H9 (cell line): ENCODE results near the gene TTLL3. TPM values are rescaled to one million over a fixed set of nuclear protein-coding genes. Genes with fewer than 3 reads are reported as not detected.

Experiments
- DNase-seq: peaks from one replicate; pipeline ENCODE4 v3.0.0-alpha.2; 2017
- H2AFZ ChIP-seq: one replicate; pipeline ENCODE4 v1.6.1; 2013; ENCODE audit warnings: mild to moderate bottlenecking, low read length, control low read depth, moderate library complexity
- H2AK5ac ChIP-seq: 2 replicates; pipeline ENCODE4 v1.6.1; 2013; ENCODE audit warnings: low read length, control low read depth, mixed read lengths; ENCODE audit not compliant: insufficient read length
- H2BK120ac ChIP-seq: one replicate; pipeline ENCODE4 v1.6.1; 2013; ENCODE audit warnings: low read depth, mild to moderate bottlenecking, low read length, control low read depth, inconsistent platforms; ENCODE audit not compliant: poor library complexity, severe bottlenecking
- H2BK12ac ChIP-seq: 2 replicates; pipeline ENCODE4 v1.6.1; 2013; ENCODE audit warnings: low read length, control low read depth, mixed read lengths, low read depth; ENCODE audit not compliant: insufficient read length
- H2BK15ac ChIP-seq: 2 replicates; pipeline ENCODE4 v1.6.1; 2013; ENCODE audit warnings: low read depth, low read length, control low read depth
- H2BK20ac ChIP-seq: one replicate; pipeline ENCODE4 v1.6.1; 2013; ENCODE audit warnings: low read depth, mild to moderate bottlenecking, low read length, control low read depth, inconsistent platforms; ENCODE audit not compliant: poor library complexity, severe bottlenecking
- H2BK5ac ChIP-seq: 2 replicates; pipeline ENCODE4 v1.6.1; 2013; ENCODE audit warnings: low read length, control low read depth, mixed read lengths; ENCODE audit not compliant: insufficient read length
- H3K14ac ChIP-seq: 2 replicates; pipeline ENCODE4 v1.6.1; 2013; ENCODE audit warnings: low read length, control low read depth; ENCODE audit not compliant: insufficient read depth
- H3K18ac ChIP-seq: 2 replicates; pipeline ENCODE4 v1.6.1; 2013; ENCODE audit warnings: low read depth, mild to moderate bottlenecking, mixed read lengths, low read length, control low read depth; ENCODE audit not compliant: insufficient read length
- H3K23ac ChIP-seq: 2 replicates; pipeline ENCODE4 v1.6.1; 2013; ENCODE audit warnings: low read length, control low read depth, mixed read lengths, low read depth; ENCODE audit not compliant: insufficient read length
- H3K23me2 ChIP-seq: 2 replicates; pipeline ENCODE4 v1.6.1; 2013; ENCODE audit warnings: low read depth, mild to moderate bottlenecking, mixed read lengths, low read length, control low read depth; ENCODE audit not compliant: insufficient read length, poor library complexity, severe bottlenecking
- H3K27ac ChIP-seq: 2 replicates; pipeline ENCODE4 v1.5.1; 2013; ENCODE audit warnings: low read length, control low read depth, mixed read lengths, low read depth; ENCODE audit not compliant: insufficient read length
- H3K27me3 ChIP-seq: 2 replicates; pipeline ENCODE4 v1.6.1; 2013; ENCODE audit warnings: low read length, control low read depth, inconsistent platforms; ENCODE audit not compliant: insufficient read depth
- H3K4ac ChIP-seq: 2 replicates; pipeline ENCODE4 v1.6.1; 2013; ENCODE audit warnings: low read depth, mild to moderate bottlenecking, control low read depth, inconsistent platforms, low read length, moderate library complexity
- H3K4me1 ChIP-seq: 2 replicates; pipeline ENCODE4 v1.6.1; 2013; ENCODE audit warnings: low read length, control low read depth, inconsistent platforms; ENCODE audit not compliant: insufficient read depth
- H3K4me2 ChIP-seq: 2 replicates; pipeline ENCODE4 v1.6.1; 2013; ENCODE audit warnings: low read length, control low read depth, mixed read lengths; ENCODE audit not compliant: insufficient read length, insufficient read depth
- H3K56ac ChIP-seq: 2 replicates; pipeline ENCODE4 v1.6.1; 2013; ENCODE audit warnings: low read depth, mild to moderate bottlenecking, mixed read lengths, low read length, control low read depth; ENCODE audit not compliant: insufficient read length
- H3K79me1 ChIP-seq: 2 replicates; pipeline ENCODE4 v1.6.1; 2013; ENCODE audit warnings: low read depth, mild to moderate bottlenecking, moderate library complexity, low read length, control low read depth, inconsistent platforms; ENCODE audit not compliant: insufficient read depth, poor library complexity, severe bottlenecking
- H3K79me2 ChIP-seq: 2 replicates; pipeline ENCODE4 v1.6.1; 2013; ENCODE audit warnings: low read length, control low read depth, inconsistent platforms; ENCODE audit not compliant: insufficient read depth
- H3K9ac ChIP-seq: 2 replicates; pipeline ENCODE4 v1.6.1; 2013; ENCODE audit warnings: low read length, control low read depth, mixed read lengths; ENCODE audit not compliant: insufficient read length; ENCODE audit errors: extremely low read depth
- H3K9me3 ChIP-seq: one replicate; pipeline ENCODE4 v1.6.1; 2013; ENCODE audit warnings: low read depth, low read length, inconsistent platforms; ENCODE audit not compliant: control insufficient read depth
- H3T11ph ChIP-seq: one replicate; pipeline ENCODE4 v1.6.1; 2013; ENCODE audit warnings: mild to moderate bottlenecking, low read length, control low read depth, inconsistent platforms
- H4K20me1 ChIP-seq: one replicate; pipeline ENCODE4 v1.6.1; 2013; ENCODE audit not compliant: control insufficient read depth, insufficient read length, insufficient read depth
- H4K5ac ChIP-seq: 2 replicates; pipeline ENCODE4 v1.6.1; 2013; ENCODE audit warnings: low read depth, mild to moderate bottlenecking, mixed read lengths, low read length, control low read depth; ENCODE audit not compliant: insufficient read length
- H4K8ac ChIP-seq: replicated peaks from 2 replicates; pipeline ENCODE4 v1.6.1; 2013; ENCODE audit warnings: low read length, control low read depth, mixed read lengths, low read depth; ENCODE audit not compliant: insufficient read length
- H4K91ac ChIP-seq: 2 replicates; pipeline ENCODE4 v1.6.1; 2013; ENCODE audit warnings: low read depth, mild to moderate bottlenecking, moderate library complexity, mixed read lengths, low read length, control low read depth; ENCODE audit not compliant: insufficient read length
- H3K27ac Mint-ChIP-seq, 3 experiments: 2 replicates in 2 of 3; 3 replicates in 1 of 3; pipeline ENCODE4 v1.8.0; 2020 to 2021; ENCODE audit warnings: mixed read lengths in 3 of 3, mild to moderate bottlenecking in 1 of 3, moderate library complexity in 1 of 3
- H3K27me3 Mint-ChIP-seq: 2 replicates; pipeline ENCODE4 v1.8.0; 2021; ENCODE audit warnings: low read depth, mild to moderate bottlenecking, moderate library complexity, mixed read lengths
- H3K36me3 Mint-ChIP-seq, 3 experiments: 2 replicates in 2 of 3; 3 replicates in 1 of 3; pipeline ENCODE4 v1.8.0; 2020 to 2021; ENCODE audit warnings: low read depth in 3 of 3, mixed read lengths in 3 of 3; ENCODE audit not compliant: insufficient read depth in 1 of 3
- H3K4me1 Mint-ChIP-seq, 2 experiments: 2 replicates each; pipeline ENCODE4 v1.8.0; 2020; ENCODE audit warnings: mixed read lengths in 2 of 2
- H3K4me3 Mint-ChIP-seq, 2 experiments: 2 replicates in 1 of 2; 3 replicates in 1 of 2; pipeline ENCODE4 v1.8.0; 2020 to 2021; ENCODE audit warnings: mild to moderate bottlenecking in 2 of 2, mixed read lengths in 2 of 2, moderate library complexity in 1 of 2
- H3K9me3 Mint-ChIP-seq, 2 experiments: 2 replicates in 1 of 2; 3 replicates in 1 of 2; pipeline ENCODE4 v1.8.0; 2020; ENCODE audit warnings: mild to moderate bottlenecking in 2 of 2, mixed read lengths in 2 of 2, moderate library complexity in 1 of 2
- WGBS: extraction: QIAGEN DNeasy Blood & Tissue Kit; methylation state at CpG from one replicate; pipeline ENCODE4 v1.1.7; 2013; ENCODE audit warnings: missing lambda C conversion rate, low lambda C conversion rate, mixed read lengths; ENCODE audit not compliant: insufficient read length; ENCODE audit errors: extremely low coverage; 5-methylcytosine and 5-hydroxymethylcytosine counted together
- total RNA-seq: library from RNA; stranded (reverse); gene quantifications from 2 replicates; pipeline ENCODE4 v1.2.1, GENCODE V29; 2021
- TF ChIP-seq, protein P1 (sequence below): fragments of 200-600 bp; sonication (generic); conservative IDR thresholded peaks from 3 replicates; pipeline ENCODE4 v1.8.0; 2021; ENCODE audit warnings: antibody characterized with exemption, mild to moderate bottlenecking

TTLL3 gene
- total RNA-seq, 1 experiment from 2014 or later, result 14.4 TPM

- H2BK5ac ChIP-seq, result no peak within 1 kb of the TSS
- no peaks in the 10 kb centered on the region for H3K9me3 Mint-ChIP-seq
- WGBS, result no CpG with 5 or more reads among the region's 49 CpGs
Measured at GRCh38 chr3:9769426-9770275, 40.4 kb upstream of the TTLL3 start, which contains the start of gene CAMK1. TSS of gene CAMK1 (minus strand) at chr3:9769947. CDS start at chr3:9767749, 2,198 bp downstream.

More at GRCh38 chr3:9769426-9770275, 40.4 kb upstream of the TTLL3 start, which contains the start of gene CAMK1:
- Histone ChIP-seq H3K27ac (no peak within 1 kb of the TSS), H3K23ac (no peak within 1 kb of the TSS), H3K9ac (no peak within 1 kb of the TSS), H2BK120ac (no peak within 1 kb of the TSS), H3K18ac (no peak within 1 kb of the TSS), H3K79me2 (no peaks in the 10 kb centered on the region), H3K14ac (no peak within 1 kb of the TSS), H3K9me3 (no peaks in the 10 kb centered on the region), H2BK20ac (no peak within 1 kb of the TSS), H3K27me3 (no peaks in the 10 kb centered on the region; the same call in 1 of the 2 replicates), H3K4me1 (no peaks in the 10 kb centered on the region), H3K23me2 (no peaks in the 10 kb centered on the region), H3K79me1 (no peaks in the 10 kb centered on the region), H3K4me2 (peak within 1 kb of the TSS; percentile 31), H3K56ac (no peak within 1 kb of the TSS), H4K20me1 (no peaks in the 10 kb centered on the region), H2AFZ (no peak within 1 kb of the TSS), H3T11ph (no peak within 1 kb of the TSS), H4K8ac (no peak within 1 kb of the TSS), H2BK12ac (no peak within 1 kb of the TSS), H4K5ac (no peak within 1 kb of the TSS), H2AK5ac (no peak within 1 kb of the TSS), H4K91ac (no peak within 1 kb of the TSS), H2BK15ac (no peak within 1 kb of the TSS), H3K4ac (no peak within 1 kb of the TSS)
- H3K27me3 Mint-ChIP-seq, result peaks cover 58% of the 10 kb centered on the region
- peak; percentile 78 for DNase-seq
- TF ChIP-seq, protein P1, sequence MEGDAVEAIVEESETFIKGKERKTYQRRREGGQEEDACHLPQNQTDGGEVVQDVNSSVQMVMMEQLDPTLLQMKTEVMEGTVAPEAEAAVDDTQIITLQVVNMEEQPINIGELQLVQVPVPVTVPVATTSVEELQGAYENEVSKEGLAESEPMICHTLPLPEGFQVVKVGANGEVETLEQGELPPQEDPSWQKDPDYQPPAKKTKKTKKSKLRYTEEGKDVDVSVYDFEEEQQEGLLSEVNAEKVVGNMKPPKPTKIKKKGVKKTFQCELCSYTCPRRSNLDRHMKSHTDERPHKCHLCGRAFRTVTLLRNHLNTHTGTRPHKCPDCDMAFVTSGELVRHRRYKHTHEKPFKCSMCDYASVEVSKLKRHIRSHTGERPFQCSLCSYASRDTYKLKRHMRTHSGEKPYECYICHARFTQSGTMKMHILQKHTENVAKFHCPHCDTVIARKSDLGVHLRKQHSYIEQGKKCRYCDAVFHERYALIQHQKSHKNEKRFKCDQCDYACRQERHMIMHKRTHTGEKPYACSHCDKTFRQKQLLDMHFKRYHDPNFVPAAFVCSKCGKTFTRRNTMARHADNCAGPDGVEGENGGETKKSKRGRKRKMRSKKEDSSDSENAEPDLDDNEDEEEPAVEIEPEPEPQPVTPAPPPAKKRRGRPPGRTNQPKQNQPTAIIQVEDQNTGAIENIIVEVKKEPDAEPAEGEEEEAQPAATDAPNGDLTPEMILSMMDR, result no peak
- peaks cover 21 to 32% of the 10 kb centered on the region in 2 experiments for H3K4me1 Mint-ChIP-seq
- peak within 1 kb of the TSS; percentile 63 to 77 for H3K4me3 Mint-ChIP-seq
- H3K27ac Mint-ChIP-seq, result peak within 1 kb of the TSS in 1 of 3 experiments; percentile 79; a peak in 1 of 7 replicates
- H3K36me3 Mint-ChIP-seq, result peaks cover 0 to 14% (median 2%) of the 10 kb centered on the region in 3 experiments; a peak in 3 of 7 replicates
